ENCODE data around the gene PI4KB. TPM values are rescaled to one million over a fixed set of nuclear protein-coding genes. Genes with fewer than 3 reads are reported as not detected.

Gene PI4KB
- total RNA-seq, 1 donor from 2014 or later, result 34.7 TPM

DNA sequence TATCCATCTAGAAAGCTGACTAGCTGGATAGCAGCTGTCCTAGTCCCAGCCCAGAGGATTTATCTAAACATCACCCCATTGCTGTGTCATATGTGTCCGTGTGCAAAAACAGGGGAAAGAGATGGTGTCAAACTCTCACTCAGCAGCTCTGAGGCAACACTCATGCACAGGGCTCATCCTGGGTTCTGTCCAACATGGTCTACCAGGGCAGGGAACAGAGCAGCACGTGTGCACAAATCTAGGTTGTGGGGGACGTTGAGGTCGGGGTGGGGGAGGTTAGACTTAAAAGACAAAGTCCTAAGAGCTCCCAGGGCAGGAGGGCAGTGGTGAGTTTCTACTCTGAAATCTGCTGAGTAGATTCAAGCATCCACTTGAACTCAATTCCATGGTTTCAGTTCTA is 16.2 kb downstream of the PI4KB start:
- no peak for ATAC-seq

DNA sequence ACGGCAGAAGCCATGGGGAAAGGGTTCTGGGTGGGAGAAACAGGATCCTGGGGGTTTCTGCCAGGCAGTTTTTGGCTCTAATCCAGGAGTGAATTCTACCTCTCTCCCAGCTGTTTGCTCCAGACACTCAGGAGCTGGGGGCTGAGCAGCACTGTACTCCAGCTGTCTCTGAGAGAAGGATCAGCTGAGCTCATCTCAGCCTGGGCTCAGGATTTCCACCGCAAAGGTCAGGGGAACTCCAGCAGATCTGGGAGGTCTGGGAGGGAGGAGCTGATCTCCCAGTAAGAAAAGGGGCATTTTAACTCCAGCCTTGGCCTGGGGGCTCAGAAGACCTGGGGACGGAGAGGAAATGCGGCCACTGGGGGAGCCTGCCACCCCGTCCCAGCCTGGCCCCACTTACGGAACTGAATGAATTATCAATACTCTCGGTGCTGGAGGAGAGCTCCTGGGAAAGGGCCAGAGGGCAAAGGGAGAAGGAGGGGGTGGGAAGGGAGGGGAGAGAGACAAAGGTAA is 17.3 kb downstream of the PI4KB start:
- ATAC-seq, result no peak

DNA sequence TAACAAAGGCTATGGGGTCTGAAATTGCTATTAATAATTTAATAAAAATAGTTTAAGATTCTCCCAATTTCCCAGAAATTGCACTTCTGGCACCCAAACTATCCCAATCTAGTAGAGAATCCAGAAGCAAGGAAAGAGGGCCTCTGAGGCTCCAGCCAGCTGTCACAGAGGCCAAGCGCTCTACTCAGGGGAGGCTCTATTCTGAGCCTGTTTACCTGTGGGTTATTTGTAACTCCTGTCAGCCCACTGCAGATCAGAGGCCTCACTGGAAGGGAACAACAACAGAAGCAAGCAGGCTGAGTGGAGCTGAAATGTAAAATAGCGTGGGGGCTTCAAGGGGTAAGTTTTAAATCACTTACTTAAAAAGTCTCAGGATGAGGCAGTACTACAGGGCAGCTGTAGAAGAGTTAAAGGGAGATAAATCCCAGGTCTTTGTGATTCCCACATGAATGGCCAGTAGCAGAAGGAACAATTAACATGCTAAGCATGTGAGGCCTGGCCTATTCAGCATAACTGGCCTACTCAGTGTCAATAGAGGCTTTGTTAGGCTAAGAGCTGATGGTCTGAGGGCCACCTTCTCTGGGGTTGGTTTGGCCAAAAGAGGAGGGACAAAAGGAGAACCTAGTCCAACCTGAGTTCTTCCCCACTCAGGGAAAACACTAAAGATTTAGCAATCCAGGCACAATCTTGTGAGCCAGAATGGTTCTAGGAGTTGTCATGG is 32.3 kb downstream of the PI4KB start:
- ATAC-seq, result no peak

DNA sequence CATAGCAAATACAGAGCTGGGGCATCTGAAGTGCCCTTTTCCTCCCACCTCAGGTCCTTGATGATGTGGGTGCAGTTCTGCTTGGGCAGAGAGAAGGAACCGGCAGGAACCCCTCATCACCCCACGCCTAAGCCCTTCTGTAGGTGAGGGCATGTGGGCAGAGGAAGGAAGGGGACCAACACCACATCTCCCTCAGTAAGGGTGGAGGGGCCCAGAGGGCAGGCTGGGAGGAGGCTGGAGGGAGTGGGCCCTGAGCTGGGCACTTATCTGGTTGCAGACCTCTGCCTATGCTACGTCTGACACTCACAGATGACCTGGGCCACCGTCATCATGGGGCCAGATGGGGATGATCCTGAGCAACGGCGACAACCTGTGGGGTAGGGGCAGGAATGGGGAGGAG is 34.1 kb downstream of the PI4KB start:
- no peak for ATAC-seq

DNA sequence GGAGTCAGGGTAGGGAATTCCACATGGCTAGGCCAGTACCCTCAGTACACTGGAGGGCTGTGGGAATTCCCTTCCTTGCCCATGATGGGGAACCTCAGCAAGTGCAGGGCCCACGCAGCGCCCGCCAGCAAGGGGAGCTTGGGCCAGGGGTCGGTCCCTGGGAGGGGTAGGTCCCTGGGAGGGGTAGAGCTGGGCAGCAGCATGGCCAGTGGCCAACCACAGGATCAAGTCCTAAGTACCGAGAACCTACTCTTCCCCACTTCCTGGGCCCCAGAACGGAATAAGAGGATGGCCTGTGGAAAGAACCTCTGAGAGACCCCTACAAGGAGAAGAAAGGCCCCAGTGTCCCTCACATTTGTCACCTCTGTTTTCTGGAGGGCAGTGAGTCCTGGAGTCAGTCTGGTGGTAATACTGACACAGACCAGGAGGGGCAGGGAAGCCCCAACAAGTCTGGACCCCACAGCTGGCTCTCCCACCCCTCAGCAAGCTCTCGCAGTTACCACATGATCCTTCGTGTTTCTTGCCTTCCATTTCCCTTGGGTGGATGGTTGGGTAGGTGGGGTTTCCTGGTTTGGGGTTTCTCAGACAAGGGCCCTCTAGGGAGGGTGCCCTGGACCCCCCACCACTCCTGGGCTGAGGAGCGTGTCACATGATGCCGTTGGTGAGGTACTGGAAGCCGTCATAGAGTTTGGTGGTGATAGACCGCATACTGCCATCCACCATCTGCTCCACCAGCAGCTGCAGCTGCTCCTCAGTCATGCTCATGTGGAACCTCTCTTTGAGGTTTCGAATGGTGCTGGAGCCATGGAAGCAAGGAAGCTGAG is 34.8 kb downstream of the PI4KB start:
- no peak for ATAC-seq

DNA sequence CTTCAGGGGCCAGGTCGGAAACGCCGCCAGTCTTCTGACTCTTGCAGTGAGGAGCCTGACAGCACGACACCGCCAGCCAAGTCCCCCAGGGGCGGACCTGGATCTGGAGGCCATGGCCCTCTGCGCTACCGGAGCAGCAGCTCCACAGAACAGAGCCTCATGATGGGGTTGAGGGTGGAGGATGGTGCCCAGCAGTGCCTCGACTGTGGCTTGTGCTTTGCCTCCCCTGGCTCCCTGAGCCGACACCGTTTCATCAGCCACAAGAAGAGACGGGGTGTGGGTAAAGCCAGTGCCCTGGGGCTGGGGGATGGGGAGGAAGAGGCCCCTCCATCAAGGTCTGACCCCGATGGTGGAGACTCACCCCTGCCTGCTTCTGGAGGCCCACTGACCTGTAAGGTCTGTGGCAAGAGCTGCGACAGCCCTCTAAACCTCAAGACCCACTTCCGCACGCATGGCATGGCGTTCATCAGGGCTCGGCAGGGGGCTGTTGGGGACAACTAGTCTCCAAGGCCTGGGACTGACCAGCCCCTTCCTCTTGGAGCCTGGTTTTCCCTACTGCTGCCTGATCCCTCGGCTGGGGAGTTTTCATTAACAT is 36.4 kb downstream of the PI4KB start:
- no peak for ATAC-seq

DNA sequence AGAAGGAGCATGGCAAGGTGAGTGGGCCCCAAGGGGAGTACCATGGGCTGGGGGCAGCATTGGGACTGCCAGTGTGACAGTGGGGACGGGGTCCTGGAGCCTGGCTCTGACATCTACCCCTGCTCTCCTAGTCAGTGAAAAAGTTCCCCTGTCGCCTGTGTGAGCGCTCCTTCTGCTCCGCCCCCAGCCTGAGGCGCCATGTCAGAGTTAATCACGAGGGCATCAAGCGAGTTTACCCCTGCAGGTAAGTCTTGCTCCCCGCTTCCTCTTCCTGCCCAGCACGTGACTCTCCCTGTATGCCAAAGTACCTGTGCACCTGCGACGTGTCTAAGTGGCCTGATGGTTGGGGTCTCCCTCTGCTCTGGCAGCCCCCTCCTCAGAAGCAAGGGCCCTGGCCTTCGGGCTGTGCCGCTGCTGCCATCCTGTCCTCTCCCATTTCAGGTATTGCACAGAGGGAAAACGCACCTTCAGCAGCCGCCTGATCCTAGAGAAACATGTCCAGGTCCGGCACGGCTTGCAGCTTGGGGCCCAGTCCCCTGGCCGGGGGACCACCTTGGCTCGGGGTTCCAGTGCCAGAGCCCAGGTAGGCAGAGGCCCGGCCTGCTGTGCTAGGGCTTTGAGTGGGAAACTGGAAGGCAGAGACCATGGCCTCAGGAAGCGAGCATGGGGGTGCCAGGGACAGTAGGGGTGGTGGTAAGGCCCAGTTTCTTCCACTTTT is 37.1 kb downstream of the PI4KB start:
- peak; percentile 5 for ATAC-seq

DNA sequence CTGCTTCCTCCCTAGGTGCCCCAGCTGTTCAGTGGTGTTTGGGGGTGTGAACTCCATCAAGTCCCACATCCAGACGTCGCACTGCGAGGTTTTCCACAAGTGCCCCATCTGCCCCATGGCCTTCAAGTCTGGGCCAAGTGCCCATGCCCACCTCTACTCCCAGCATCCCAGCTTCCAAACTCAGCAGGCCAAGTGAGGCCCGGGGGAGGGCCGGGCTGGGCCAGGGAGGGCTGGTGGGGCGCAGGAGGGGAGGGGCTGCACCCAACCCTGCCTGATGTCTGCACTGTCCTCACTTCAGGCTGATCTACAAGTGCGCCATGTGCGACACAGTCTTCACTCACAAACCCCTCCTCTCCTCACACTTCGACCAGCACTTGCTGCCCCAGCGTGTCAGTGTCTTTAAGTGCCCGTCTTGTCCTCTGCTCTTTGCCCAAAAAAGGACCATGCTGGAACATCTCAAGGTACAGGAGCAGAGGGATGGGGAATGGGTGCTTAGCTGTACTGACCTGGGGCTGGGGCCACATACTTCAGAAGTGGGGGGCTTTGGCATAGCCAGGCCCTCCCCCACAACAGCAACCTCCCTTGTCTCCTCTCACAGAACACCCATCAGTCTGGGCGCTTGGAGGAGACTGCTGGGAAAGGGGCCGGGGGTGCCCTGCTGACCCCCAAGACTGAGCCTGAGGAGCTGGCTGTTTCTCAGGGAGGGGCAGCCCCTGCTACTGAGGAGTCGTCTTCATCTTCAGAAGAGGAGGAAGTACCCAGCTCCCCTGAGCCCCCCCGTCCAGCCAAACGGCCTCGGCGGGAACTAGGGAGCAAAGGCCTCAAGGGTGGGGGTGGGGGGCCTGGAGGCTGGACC is 37.9 kb downstream of the PI4KB start:
- no peak for ATAC-seq

DNA sequence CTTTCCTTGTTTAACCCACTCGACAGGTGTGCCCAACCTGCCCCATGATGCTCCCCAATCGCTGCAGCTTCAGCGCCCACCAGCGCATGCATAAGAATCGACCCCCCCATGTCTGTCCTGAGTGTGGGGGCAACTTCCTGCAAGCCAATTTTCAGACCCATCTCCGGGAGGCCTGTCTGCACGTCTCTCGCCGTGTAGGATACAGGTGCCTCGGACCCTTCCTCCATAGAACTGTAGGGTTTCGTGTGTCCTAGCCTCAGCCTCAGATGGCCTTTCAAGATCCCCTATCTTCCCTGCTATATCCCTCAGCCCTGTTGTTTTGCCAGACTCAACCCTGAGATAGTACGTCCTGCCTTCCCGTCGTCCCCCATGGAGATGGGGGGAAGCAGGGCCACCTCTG is 38.7 kb downstream of the PI4KB start:
- no peak for ATAC-seq

DNA sequence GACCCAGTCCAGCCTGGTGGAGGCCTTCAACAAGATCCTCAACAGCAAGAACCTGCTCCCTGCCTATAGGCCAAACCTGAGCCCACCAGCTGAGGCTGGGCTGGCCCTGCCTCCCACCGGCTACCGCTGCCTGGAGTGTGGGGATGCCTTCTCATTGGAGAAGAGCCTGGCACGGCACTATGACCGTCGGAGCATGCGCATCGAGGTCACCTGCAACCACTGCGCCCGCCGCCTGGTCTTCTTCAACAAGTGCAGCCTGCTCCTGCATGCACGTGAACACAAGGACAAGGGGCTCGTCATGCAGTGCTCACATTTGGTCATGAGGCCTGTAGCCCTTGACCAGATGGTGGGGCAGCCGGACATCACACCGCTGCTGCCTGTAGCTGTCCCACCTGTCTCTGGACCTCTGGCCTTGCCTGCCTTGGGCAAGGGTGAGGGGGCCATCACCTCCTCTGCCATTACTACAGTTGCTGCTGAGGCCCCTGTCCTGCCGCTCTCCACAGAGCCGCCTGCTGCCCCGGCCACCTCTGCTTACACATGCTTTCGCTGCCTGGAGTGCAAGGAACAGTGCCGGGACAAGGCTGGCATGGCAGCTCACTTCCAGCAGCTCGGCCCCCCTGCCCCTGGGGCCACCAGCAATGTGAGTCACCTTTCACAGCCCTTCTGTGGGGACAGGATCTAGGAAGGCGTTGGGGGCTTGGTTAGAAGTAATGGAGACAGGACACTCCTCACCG is 39.3 kb downstream of the PI4KB start:
- no peak for ATAC-seq

DNA sequence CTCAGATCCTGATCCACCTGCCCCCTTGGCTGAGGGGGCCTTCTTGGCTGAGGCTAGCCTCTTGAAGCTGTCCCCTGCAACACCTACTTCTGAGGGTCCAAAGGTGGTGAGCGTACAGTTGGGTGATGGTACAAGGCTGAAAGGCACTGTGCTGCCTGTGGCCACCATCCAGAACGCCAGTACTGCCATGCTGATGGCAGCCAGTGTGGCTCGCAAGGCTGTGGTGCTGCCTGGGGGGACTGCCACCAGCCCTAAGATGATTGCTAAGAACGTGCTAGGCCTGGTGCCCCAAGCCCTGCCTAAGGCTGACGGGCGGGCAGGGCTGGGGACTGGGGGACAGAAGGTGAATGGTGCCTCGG is 39.9 kb downstream of the PI4KB start:
- no peak for ATAC-seq

DNA sequence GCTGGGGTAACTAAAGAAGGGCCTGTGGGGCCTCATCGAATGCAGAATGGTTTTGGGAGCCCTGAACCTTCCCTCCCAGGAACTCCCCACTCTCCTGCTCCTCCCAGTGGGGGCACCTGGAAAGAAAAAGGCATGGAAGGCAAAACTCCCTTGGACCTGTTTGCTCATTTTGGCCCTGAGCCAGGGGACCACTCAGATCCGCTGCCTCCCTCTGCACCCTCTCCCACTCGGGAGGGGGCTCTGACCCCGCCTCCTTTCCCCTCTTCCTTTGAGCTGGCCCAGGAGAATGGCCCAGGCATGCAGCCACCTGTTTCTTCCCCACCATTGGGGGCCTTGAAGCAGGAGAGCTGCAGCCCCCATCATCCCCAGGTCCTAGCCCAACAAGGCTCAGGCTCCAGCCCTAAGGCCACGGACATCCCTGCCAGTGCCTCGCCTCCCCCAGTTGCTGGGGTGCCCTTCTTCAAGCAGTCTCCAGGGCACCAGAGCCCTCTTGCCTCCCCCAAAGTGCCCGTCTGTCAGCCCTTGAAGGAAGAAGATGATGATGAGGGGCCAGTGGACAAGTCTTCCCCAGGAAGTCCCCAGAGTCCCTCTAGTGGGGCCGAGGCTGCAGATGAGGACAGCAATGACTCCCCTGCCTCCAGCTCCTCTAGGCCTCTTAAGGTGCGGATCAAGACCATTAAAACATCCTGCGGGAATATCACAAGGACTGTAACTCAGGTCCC is 40.4 kb downstream of the PI4KB start:
- ATAC-seq, result no peak

DNA sequence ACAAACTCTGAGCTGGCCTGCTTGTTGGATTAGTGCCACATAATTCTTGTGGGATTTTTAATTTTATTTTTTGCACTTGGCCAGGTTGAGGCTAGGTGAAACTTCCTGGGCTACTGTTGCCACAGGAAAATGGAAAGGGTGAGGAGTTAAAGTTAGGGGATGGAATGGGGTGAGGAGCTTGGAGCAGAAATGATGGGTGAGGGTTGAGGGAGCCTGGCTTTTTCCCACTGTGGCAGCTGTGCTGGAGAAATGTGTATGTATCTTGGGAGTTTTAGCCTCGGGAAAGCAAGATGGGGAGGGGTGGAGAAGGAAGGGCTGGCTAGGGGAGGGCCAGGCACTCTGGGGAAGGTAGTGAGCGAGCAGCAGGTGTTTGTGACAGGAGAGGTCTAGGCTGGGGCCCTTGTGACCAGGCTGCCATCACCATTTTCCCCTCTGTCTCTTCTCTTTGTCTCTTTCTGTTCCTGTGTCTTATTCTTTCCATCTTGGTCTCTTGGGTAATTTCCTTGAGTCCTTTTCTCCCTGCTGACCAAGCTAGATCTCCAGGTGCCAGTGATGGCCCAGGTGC is 43.1 kb downstream of the PI4KB start:
- no peak for ATAC-seq

DNA sequence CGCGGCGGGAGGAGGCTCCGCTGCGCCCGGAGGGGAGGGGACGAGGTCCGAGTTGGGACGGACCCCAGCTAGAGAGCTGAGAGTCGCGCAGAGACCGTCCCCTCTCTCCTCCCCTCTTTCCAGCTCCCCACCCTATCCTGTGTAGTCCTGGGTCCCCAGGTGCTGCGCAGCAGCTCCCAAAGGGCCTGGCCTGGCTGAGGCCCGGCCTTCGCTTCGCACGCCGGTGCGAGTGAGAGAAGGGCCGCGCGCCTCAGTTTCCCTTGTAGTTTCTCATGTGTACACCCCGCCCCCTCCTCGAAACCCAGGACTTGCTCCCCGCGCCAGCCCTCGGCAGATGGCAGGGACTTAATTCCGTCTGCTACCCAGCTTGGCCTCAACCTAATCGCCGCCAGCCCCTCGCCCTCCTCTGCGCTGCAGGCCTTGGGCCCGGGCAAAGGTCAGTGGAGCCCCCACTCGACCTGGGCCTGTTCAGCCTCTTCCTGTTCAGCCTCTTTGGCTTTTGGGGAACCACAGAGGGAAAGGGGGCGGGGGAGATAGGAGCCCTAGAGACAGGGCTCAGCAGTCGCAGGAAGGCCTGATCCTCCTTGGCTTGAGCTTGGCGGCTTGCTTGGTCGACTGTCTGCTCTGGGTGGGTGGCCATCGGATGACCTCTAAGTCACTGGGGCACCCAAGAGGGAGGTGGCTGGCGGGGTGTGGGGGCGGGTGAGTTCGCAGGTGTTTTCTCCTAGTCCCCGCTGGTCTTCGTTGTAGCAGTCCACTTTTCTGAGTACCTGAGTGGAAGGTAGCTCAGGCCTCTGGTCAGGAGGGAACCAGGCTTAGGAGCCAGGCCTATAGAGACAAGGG is 44.1 kb downstream of the PI4KB start:
- ATAC-seq, result peak; percentile 1

DNA sequence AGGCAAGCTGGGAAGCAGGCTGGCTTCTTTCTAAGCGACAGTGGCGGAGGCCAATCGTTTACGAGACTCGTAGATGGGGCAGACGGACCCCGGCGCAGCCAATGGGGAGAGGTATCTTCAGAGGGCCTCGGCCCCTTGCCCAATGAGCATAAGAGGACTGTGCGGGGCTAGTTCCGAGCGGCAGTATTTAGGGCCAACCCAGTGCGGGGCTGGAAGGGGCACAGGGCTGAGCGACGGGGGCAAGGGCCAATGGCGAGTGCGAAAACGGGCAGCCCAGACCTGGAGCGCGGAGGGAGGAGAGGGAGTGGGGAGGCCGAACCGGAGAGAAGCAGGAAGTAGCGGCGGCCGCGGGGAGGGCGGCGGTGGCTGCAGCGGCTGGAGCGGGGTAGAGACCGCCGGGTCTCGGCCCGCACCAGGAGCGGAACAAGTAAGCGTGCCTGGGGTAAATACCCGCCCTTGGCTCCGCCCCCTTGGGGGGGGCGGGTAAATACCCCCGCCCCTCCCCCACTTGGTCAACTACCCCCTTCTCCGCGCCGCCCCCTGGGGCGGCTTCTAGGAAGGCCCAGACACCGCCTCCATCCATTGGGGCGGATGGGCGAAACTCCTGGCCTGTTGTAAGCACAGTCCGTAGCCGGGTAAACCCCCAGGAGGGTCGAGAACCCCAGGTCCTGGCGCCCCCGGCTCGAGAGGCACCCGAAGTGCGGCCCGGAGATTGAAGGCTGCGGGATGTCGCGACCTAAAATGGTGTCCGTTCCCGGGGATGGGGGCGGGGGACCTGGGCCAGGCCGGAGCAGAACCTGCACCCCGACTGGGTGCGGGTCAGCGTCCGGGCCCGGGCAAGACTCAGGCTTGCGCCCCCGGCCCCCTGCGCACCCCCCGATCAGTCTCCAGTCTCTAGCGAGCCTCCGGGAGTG is 45.0 kb downstream of the PI4KB start, which contains the start of gene ZNF687:
TSS of gene ZNF687 (plus strand) at position 331 of the 914 bp plus-strand sequence. CDS start 3,993 bp downstream, outside the sequence.
- ATAC-seq, result peak; percentile 95

DNA sequence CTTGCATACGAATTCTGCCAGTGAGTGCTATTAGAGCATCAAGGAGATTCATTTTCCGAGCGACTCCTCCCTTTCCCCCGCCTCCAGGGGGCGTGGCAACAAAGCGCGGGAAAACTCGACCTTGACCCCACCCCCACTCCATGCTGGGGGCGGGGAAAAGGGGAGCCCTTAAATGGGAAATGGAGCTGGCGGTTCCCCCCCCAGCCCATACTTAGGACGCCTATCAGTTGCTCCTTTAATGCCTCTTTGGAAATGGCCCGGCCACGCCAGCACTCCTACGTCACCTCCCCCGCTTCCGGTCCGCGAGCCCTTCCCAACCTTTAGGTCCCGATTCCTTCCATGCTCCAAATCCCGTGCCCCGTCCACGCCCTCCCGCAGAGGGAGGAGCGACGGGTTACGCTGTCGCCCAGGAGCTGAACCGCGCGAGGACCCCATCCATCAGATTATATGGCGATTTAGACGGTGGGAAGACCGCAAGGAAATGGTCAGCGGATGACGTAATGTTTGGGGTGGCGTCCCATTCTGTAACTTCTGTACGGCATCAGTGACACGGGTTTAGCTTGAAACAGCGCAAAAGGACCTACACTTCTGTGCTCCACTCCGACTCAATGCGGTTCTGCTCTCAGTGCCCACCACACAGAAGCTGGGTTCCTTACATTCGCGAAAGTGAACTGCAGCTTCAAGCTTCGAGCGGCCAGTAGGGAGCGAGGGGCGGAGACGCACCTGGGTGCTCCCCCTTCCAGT is 45.8 kb downstream of the PI4KB start:
- ATAC-seq, result peak; percentile 85

DNA sequence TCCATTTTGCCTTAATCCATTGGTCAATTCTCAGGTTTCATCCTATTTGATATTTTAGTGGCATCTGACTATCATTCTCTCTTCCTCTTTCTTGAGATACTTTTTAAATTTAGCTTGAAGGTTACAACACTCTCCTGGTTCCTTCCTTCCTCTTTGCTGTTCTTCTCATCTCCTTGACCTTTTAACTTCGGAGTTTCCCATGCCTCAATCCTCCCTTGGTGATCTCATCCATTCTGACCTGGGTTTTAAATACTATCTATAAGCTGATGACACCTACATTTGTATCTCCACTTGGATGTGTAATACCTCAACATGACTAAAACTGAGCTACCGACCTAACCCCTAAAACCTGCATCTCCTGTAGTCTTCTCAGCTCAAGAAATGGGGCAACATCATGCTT is 50.0 kb downstream of the PI4KB start:
- no peak for ATAC-seq
